Fibroblast of skin of left quadriceps (primary cell): ENCODE measurements around the gene MME.

Source experiments
- DNase-seq, 2 experiments: peaks; one replicate each; pipeline ENCODE4 v3.0.0-alpha.2; 2013; ENCODE audit warnings: low read depth in 2 of 2

MME gene

DNA sequence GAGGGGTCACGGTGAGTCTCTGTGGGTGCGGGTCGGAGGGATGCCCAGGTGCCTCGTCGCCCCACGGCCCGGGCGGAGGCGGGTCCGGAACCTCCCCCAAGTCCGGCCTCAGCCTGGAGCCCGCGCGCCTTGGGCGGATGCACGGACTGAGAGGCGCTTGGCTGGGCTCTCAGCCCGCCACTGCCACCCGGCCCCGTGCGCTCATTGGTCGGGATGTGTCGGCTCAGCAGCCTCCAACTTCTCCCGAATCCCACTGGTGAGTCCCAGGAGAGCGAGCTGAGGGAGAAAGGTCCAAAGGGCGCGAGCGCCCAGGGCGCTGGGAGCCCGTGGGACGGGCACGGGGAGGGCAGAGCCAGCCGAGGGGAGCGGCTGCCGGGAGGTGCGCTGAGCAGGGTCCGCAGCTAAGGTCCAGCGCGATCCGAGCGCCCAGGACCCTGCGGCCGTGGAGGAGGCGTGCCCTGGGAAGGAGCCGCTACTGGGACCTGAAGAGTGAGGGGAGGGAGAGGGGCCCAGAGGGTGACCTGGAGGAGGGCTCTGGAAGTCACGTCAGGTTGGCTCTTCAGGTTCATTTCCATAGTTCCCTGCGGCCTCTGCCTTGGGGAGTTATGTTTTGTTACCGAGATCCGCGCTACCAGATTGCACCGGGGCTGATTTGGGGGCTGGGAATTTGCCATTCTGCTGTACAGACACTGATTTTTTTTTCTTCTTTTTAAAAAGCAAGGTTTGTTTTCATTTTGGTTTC lies at the start of gene MME:
TSS of gene MME (plus strand) at position 574 of the 742 bp plus-strand sequence. CDS start 3,849 bp downstream, outside the sequence.
- no peak for DNase-seq

DNA sequence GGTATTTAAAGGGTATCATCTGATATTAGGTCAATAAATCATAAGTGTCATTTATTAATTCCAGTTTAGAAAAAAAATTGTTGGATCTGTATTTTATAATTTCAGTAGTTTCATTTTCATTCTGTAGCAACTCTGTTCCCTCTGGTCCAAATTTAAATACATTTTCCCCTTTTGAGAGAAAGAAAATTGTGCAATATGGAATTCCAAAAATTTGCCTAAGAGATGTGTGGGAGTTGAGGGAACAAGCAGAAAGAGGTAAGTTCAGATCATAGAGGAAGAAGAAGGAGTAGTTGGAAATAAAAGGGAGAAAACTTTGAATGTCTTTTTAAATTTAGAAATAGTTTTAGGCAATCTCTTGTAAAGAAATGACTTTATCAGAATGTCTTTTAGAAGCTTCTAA lies 48.9 kb upstream of the MME start:
- peak in 1 of 2 experiments; percentile 59 for DNase-seq

DNA sequence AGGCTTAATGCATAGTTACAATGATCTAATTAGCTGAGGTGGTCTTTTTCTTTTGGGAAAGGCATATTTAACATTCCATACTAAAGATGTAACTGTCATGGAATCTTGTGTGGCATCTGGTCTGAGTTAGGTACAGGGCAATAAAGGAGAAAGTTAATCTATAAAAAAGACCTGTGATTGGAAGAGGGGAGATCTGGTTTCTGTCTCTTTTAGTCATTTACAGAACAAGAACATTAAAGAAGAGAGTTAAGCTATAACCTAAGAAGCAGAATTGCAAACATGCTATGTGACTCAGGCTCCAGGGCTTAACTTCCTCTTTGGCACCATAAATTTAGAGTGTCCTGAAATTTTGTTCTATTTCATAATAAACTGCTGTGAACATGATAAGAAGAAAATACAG lies 47.2 kb upstream of the MME start:
- DNase-seq, result peak; percentile 96 to 97

DNA sequence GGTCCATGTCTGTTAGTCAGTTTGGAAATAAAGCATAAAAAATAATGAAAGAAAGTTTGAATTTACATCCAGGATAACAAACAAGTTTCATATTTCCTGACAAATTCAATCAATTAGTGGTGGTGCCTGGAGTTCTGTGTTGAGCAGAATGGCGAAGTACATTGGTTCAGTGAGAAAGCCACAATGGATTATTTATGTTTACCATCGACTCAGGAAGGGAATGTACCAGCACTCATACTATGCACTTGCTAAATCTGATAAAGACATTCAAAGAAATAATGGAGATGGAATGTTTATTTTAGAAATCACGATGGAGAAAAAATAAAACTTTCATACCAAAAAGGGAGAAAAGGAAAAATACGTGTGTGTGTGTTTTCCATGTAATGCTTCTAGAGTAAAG lies 45.3 kb upstream of the MME start:
- DNase-seq, result no peak

DNA sequence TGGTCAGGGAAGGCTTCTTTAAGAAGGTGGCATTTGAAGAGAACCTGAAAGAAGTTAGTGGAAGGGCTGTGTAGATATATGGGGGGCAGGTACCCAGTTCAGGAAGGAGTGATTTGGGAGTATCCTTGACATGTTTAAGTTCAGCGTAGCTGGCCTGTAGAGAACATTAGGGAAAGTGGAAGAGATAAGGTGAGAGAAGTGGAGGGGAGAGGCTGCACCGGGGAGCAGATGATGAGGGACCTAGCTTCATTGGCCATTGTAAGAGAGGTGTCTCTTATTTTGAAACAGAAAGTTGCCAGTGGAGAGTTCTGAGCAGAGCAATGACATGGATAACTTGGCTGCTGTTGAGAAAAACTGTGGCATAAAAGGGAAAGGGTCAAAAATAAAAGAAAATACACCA lies 44.6 kb upstream of the MME start:
- DNase-seq, result no peak

DNA sequence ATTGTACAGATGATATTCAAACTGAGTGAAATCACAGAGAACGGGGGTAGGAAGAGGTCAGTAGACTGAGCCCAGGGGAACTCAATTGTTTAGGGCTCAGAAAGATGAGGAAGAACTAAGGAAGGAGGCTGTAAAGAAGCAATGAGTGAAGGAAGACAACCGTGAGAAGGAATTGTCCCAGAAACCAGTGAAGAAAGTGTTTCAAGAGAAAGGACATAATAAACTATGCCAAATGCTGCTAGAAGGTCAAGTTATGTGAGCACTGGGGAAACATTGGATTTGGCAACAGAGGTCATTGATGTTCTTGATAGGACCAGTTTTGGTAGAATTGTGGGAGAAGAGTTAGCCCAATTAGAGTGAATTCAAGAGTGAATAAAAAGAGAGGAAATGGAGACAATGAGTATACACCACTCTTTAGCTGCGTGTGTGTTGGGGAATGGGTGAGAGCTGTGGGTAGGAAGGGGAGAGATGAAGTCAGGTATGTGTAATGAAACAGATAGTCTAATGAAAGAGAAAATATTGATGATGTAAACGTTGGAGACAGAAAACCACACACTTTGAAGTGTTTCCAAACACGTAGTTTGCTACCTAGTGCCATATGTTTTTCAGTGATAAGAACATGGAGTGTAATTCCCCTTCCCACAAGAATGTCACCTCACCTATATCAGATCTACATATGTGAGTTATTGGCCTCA lies 42.5 kb upstream of the MME start:
- no peak for DNase-seq

DNA sequence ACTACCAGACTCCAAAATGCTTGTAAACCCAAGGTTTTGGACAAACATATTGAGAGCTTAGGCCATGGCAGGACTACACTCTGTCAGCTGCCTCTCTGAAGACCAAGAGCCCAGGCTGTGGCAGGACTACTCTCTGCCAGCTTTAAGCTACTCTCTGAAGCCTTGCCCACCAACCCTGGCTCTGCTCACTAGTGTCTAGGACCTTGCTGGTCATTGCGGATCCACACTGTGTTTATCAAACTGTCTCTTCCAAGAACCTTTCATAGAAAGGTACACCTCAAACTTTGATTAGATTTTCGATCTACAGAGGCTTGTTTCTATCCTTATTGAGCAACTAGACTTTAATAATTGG lies 41.9 kb upstream of the MME start:
- no peak for DNase-seq

DNA sequence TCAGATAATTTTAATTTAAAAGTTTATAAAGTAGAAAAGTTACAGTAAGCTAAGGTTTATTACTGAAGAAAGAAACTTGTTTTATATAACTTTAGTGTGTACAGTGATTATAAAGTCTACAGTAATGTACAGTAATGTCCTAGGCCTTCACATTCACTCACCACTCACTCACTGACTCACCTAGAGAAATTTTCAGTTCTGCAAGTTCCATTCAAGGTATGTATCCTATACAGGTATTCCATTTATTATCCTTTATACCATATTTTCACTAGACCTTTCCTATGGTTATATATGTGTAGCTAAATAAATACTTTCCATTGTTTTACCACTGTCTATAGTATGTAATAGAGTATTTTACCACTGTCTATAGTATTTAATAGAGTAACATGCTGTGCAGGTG lies 33.2 kb upstream of the MME start:
- no peak for DNase-seq

DNA sequence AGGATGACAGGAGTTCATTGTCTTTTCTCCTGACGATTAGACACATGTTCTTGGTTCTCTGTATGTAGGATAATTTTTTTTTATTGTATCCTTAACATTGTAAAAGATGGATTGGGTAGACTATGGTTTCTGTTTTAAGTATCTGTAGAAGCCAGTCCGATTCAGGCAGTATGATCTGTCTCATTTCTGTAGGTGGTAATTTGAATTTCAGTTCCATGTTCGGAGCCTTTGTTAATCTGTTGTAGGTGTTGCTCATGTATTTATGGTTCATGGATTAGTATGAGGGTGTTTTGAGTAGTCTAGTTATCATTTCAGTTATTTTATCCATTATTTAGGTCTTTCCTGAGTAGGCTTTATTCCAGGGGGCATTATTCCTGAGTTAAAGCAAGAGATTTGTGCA lies 32.4 kb upstream of the MME start:
- DNase-seq, result no peak

DNA sequence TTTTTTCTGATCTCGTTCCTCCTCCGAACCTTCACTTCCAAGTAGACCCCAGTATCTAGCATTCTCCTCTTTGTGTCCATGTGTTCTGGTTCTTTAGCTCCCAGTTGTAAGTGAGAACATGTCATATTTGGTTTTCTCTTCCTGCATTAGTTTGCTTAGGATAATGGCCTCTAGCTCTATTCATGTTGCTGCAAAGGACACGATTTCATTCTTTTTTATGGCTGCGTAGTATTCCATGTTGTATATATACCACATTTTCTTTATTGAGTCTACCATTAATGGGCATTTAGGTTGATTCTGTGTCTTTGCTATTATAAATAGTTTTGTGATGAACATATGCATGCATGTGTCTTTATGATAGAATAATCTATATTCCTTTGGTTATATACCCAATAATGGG lies 30.2 kb upstream of the MME start:
- no peak for DNase-seq

DNA sequence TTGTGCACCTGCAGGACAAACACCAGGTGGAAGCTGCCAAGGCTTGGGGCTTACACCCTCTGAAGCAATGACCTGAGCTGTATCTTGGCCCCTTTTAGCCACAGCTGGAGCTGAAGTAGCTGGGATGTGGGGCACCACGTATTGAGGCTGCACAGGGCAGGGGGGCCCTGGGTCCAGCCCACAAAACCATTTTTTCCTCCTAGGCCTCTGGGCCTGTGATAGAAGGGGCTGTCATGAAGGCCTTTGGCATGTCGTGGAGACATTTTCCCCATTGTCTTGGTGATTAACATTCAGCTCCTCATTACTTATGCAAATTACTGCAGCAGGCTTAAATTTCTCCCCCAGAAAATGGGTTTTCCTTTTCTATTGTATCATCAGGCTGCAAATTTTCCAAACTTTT lies 27.6 kb upstream of the MME start:
- no peak for DNase-seq

DNA sequence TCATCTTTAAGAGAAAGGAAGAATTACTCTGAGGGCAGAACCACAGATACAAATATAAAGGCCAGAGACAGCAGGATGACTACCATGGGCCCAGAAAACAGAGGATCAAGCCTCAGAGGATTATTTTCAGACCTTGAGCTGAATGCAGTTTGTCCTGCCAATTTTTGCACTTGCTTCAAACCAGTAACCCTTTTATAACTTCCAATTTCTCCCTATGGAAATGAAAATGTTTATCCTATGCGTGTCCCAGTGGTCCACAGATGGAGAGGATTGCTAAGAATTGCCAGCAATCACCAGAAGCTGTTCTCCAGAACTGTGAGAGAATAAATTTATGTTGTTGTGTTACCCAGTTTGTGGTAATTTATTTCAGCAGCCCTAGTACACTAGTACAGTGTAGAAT lies 26.4 kb upstream of the MME start:
- DNase-seq, result no peak

DNA sequence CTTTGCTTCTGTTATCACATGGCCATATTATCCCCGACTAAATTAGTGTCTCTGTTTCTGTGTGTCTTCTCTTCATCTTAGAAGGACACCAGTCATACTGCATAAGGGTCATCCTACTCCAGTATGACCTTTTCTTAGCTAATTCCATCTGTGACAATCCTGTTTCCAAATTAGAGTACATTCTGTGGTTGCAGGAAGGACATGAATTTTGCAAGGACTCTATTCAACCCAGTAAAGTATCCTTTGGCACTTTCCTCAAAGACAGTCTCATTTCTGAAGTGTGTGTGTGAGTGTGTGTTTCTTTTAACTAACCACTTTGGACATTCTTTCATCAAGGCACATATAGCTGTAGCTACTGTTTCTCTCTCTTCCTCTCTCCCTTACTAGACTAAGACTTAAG lies 15.2 kb upstream of the MME start:
- no peak for DNase-seq

DNA sequence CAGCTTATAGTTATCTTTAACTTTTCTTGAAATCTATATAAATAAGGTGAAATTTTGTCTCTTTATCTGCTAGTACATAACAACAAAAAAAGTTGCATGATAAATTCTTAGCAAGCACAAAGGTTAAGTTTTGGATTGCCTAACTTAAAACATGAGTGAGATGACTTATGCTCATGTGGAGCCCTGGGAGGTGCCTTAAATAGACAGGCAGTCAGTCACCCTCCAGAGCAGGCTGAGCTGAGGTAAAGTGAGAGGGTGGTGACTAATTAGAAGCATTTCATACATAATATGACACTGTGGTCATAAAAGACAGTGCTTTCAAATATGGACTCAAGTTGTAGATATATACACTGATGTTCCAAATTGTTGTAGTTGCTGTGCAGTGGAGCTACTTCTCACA lies 14.6 kb upstream of the MME start:
- peak; percentile 64 to 68 for DNase-seq

DNA sequence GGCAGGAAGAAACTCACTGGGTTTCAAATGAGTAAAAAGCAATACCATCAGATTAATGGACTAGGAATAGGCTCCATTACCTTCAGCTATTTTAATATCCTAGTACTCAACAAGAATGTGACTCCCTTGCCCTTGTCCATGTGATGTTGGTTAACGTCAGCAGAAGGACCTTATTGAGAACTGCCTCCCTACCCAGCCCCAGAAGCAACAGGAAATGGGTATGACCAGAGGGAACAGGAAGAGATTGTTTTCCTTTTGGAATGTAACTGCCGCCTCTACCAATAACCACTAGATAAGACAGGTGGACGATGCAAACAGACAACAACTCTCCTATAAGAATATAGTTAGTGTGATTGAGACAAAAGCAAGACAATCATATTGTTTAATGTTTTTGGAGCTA lies 10.4 kb upstream of the MME start:
- no peak for DNase-seq

DNA sequence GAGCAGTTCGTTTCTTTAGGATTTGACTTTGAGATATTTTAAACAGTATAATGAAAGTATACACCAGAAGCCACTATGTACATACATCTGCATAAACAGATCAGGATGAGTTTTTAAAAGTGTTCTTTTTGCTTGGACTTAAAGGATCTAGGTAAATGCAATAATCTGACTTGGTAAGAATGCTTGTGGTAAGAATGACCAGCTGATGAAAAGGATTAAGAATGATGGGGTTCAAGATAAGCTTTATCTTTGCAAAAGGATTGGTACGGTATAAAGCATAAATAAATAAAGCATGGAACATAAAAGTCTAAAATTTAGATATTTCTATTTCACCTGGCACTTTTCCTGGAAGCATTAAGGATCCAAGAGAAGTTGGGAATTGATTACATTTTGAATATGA lies 9.8 kb upstream of the MME start:
- DNase-seq, result no peak

DNA sequence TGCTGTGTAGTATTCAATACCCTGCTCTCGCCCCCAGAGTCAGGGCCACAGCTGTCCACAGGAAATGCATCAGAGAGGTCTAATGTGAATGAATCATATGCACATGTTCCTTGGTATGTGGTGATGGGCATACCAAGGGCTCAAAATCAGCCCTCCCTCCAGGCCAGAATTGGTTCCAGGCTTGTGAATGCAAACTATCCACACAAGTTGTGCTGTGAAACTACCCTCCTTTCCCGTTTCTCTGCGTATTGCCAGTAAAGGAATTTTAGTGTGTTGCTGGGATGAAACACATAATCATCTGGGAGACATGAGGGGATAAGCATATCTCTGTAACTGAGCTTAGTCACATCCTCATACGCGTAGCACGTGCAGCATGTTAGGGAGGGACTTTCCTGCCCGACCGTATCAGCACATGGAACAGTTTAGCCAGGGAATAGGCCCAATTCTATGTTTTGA lies 9.2 kb upstream of the MME start:
- peak; percentile 96 to 97 for DNase-seq

DNA sequence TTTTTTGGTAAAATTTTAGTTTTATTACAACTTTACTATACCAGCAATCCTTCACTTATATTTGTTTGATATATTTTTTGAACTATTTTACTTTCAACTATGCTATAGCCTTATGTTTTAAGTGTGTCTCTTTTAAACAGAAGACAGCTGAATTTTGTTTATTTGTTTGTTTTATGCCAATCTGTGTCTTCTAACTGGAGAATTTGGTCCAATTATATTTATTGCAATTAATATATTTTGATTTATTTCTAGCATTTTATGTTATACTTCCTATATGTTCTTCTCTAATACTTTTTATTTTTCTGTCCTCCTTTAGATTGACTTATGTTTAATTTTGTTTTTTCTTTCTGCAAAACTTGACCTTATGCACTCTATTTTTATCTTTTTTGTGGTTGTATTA lies 4.9 kb upstream of the MME start:
- no peak for DNase-seq

DNA sequence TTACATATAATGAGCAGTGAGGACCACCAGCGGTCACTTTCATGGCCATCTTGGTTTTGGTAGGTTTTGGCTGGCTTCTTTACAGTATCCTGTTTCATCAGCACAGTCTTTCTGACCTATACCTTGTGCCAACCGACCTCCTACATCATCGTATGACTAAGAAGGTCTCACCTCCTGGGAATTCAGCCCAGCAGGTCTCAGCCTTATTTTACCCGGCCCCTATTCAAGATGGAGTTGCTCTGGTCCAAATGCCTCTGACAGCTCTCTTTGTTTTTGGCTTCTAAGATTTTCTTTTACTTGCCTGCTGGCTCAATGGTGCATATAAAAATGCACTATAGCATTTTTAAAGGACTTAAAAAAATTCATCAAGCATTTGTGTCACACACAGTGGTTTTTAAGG lies 3.2 kb upstream of the MME start:
- no peak for DNase-seq

DNA sequence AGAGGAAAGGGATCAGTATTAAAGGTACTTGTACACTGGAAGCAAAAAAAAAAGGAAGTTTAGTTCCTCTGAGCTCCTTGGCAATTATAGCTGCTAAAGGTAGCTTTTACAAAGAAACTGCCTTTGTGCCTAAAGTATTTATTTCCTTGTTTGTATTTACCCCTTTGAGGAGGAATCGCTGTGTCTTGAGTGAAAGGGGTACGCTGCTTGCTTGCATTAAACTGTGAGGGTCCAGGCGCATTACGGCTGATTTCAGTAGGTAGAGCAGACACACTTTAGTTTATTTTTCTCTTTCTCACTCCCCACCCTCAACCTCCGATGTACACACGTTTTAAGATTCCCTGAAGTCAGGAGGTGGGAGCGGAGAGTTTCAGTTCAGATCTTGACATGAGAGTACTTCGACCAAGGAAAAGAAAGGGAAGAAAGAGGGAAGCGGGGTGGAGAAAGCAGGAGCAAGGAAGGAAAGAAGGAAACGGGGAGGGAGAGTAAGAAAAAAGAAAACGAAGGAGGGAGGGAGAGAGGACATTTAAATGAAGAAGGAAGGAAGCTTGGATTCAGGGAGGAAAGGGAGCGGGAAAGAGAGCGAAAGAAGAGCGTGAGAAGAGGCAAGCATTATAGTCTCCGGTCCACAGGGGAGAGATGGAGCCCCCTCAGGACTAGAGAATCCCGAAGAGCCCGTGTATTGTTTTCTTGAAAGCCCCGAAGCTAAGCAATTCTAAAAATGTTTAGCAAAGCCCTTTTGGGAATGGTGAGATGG lies 1.2 kb upstream of the MME start:
- DNase-seq, result no peak

DNA sequence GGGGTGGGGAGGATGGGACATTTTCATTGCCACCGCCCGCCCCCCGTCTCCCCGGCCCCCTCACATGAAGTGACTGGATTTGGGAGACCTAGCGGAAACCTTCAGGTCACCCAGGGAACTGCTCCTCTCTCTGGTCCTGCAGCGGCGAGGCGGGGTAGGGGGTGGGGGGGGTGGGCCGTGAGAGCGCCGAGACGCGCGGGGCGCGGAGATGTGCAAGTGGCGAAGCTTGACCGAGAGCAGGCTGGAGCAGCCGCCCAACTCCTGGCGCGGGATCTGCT lies 712 bp upstream of the MME start:
- peak in 1 of 2 experiments; percentile 62 for DNase-seq

DNA sequence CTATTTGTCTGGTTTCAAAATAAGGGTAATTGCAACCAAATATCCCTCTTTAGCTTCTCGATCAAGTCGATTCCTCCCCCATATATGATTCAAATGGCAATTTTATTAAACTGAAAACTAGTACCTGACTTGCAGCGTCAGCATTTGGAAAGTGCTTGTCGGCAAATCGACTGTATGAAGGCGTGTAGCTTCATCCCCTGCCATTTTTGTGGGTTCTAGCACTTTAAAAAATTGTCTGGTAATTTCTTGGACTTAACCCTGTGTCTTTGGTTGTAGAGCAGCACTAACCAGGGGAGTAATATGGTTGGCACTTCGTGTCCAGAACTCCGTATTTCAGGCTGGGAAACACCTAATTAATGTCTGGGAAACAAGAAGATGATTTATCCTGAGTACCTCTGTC lies 573 bp downstream of the MME start:
- DNase-seq, result no peak

DNA sequence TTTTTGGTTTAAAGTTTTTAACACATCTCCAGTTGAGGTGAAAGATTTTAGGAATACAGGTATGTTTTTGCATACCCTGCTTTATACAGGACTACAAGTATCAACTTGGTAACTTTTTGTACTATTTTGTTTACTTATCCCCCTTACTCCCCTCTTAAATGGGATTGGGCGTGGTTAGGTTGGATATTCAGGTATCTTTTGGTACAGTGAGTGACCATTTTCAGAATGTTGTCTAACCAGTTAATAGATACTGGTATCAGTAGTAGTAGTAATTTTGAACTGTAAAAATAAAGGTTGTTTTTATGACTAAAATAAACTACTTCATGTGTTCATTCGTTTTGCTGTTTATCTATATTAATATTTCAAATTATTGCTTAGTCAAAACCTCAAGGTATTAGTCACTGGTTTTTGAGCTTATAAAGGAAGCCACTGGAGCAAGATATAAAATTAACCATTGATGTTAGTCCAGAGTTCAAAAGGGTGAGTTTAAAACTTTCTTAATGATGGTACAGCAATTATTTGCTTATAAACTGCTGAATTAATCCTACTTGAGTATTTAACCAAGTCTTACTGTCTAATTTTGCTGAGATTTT lies 3.3 kb downstream of the MME start:
- no peak for DNase-seq
